KOPT-K1 (cell line): ENCODE results near the gene SECISBP2.
"Not testable (repeated sequence)": the region's sequence is repeated elsewhere in the genome, so short reads cannot be mapped to it uniquely, and the experiment has no call there.

Experiments
- H3K27ac ChIP-seq: fragments of 200-600 bp; sonication (generic); 2 replicates; pipeline ENCODE4 v1.5.1; 2016; ENCODE audit warnings: antibody characterized with exemption, mild to moderate bottlenecking, low read depth, low read length; ENCODE audit not compliant: poor library complexity, severe bottlenecking
- H3K36me3 ChIP-seq: fragments of 200-600 bp; sonication (generic); 2 replicates; pipeline ENCODE4 v1.5.1; 2017; ENCODE audit warnings: antibody characterized with exemption, mild to moderate bottlenecking, low read length, moderate library complexity; ENCODE audit not compliant: insufficient read depth
- H3K9me3 ChIP-seq: fragments of 200-600 bp; sonication (generic); 2 replicates; pipeline ENCODE4 v1.5.1; 2017; ENCODE audit warnings: antibody characterized with exemption, low read length, mild to moderate bottlenecking; ENCODE audit not compliant: insufficient read depth, poor library complexity, severe bottlenecking

The SECISBP2 gene

DNA sequence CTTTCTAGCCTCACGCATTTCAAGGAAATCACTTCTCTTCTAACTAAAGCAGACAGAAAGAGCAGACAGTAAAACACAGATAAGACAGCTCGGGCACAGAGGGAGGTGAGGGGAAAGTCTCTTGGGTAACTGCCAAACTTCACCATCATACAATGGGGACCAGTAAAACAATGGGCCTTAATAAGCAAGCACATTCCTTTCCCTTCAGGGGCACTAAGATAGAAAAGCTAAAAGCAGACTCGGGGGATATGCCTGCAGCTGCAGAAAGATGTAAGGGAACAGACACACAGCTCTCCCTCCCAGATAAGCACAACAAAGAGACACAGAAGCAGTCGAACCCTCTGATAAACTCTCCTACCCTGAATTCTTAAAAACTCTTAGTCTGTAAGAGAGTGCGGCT is 22.9 kb upstream of the SECISBP2 start:
- no peak overlapping the region for H3K27ac ChIP-seq
- H3K36me3 ChIP-seq: no peaks in the 10 kb centered on the region
- H3K9me3 ChIP-seq: peaks cover 7% of the 10 kb centered on the region

DNA sequence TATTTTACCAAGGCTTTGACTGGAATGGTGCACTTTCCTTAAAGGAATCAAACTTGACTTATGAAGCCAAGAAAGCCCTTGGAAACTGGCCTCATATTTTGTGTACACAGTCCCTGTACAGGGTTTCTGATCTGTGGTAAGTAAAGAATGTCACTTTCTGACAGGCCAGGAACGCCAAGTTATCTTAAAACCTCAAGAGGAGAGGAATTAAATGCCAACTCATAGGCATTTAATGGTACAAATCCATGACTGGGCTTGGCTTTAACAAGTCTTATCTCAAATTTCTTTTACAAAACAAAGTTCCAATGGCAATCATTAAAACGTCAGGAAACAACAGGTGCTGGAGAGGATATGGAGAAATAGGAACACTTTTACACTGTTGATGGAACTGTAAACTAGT is 16.3 kb upstream of the SECISBP2 start:
- not testable (repeated sequence) for H3K27ac ChIP-seq, H3K36me3 ChIP-seq, H3K9me3 ChIP-seq

DNA sequence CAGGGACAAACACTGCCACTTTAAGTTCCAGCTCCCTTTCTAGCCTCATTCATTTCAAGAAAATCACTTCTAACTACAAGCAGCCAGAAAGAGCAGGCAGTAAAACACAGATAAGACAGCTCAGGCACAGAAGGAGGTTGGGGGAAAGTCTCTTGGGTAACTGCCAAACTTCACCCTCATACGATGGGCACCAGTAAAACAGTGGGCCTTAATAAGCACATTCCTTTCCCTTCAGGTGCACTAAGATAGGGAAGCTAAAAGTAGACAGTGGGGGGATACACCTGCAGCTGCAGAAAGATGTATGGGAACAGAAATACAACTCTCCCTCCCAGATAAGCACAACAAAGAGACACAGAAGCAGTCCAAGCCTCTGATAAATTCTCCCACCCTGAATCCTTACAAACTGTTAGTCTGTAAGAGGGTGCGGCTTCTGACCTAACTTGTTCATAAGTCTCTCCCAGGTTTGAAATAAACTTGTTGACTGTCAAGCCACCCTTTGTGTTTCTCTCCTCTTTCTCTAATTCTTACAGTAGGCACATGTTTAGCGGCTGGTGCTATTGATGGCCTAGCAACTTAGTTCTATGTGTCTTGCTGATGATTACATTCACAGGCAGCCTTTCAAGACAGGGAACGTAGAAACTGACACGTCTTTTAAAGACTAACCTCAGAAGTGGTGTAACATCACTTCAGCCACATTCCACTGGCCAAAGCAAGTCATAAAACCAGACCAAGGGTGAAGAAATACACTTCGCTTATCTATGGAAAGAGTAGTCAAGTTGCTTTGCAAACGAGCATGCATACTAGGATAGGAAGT is 14.1 kb upstream of the SECISBP2 start:
- H3K27ac ChIP-seq: no peak overlapping the region
- no peaks in the 10 kb centered on the region for H3K9me3 ChIP-seq
- no peaks in the 10 kb centered on the region for H3K36me3 ChIP-seq

DNA sequence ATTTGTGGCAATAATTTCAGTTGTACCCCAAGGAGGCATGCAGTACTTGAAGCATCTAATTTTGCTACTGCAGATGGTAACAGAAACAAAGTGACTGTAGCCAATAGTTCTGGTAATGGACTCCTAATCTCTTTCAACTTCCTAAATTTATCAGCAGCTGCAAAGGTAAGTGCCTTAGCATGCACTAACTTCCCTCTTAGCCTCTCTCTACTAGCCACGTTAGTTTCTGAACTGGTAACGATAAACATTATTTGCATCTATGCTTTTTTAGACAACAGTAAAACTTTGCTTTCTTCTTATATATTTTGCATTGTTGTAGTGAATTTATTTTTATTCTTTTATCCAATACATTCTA is 13.5 kb upstream of the SECISBP2 start:
- Histone ChIP-seq H3K27ac (no peak overlapping the region), H3K9me3 (no peaks in the 10 kb centered on the region), H3K36me3 (no peaks in the 10 kb centered on the region)

DNA sequence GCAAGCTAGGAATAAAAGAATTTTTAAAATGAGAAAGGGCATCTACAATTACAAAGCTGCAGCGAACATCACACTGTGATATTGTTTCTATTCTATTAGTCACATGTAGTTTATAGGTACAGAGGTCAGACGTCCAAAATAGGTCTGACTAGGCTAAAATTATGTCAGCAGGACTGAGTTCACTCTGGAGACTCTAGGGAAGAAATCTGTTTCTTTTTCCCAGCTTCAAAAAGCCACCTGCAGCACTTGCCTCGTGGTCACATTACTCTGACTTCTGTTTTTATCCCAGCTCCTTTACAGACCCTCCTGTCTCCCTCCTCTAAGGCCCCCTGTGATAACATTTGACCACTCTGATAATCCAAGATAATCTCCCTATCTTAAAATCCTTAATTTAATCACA is 12.4 kb upstream of the SECISBP2 start:
- no peaks in the 10 kb centered on the region for H3K36me3 ChIP-seq
- H3K27ac ChIP-seq: no peak overlapping the region
- no peaks in the 10 kb centered on the region for H3K9me3 ChIP-seq

DNA sequence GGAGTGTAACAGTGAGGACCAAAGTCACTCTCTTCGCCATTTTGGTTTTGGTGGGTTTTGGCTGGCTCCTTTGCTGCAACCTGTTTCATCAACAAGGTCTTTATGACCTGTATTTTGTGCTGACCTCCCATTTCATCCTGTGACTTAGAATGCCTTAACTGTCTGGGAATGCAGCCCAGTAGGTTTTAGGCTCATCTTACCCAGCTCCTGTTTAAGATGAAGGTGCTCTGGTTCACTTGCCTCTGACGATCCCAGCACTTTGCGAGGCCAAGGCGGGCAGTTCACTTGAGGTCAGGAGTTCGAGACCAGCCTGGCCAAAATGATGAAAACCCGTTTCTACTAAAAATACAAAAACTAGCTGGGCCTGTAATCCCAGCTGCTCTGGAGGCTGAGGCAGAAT is 9.1 kb upstream of the SECISBP2 start:
- H3K36me3 ChIP-seq: peaks cover 20% of the 10 kb centered on the region
- peak overlapping the region; percentile 98 for H3K27ac ChIP-seq
- no peaks in the 10 kb centered on the region for H3K9me3 ChIP-seq

DNA sequence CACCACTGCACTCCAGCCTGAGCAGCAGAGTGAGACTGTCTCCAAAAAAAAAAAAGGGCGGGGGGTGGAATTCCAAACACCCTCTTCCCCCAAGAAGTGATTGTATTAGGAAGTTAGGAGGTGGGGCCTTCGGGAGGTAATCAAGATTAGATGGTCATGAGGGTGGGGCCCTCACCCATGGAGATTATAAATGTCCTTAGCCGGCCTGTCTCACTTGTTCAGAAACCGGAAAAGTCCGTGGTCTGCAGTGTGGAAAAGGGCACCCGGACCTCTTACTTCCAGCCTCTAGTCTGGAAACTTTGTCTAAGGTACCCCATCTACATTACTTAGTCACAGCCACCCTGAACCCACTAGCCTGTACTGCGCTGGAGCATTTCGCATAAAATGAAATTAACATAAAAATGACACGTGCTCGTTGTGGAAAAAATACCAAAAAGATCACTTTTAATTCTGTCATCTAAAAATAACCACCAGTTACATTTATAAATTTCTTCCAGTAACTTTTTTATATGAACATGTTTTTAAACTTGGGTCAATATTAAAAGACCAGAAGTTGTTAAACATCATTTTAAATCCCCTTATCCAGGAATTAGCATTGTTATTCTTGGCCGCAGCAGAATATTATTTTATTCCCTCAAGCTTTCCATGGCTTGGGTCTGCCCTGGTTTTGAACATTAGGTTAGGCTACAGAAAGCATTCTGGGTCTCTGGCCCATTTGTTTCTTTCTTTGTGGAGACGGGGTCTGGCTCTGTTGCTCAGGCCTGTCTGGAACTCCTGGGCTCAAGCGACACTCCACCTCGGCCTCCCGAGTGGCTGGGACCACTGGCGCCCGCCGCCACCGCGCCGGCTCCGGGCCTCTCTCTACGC is 8.5 kb upstream of the SECISBP2 start:
- peak overlapping the region; percentile 98 for H3K27ac ChIP-seq
- no peaks in the 10 kb centered on the region for H3K9me3 ChIP-seq
- H3K36me3 ChIP-seq: peaks cover 27% of the 10 kb centered on the region

DNA sequence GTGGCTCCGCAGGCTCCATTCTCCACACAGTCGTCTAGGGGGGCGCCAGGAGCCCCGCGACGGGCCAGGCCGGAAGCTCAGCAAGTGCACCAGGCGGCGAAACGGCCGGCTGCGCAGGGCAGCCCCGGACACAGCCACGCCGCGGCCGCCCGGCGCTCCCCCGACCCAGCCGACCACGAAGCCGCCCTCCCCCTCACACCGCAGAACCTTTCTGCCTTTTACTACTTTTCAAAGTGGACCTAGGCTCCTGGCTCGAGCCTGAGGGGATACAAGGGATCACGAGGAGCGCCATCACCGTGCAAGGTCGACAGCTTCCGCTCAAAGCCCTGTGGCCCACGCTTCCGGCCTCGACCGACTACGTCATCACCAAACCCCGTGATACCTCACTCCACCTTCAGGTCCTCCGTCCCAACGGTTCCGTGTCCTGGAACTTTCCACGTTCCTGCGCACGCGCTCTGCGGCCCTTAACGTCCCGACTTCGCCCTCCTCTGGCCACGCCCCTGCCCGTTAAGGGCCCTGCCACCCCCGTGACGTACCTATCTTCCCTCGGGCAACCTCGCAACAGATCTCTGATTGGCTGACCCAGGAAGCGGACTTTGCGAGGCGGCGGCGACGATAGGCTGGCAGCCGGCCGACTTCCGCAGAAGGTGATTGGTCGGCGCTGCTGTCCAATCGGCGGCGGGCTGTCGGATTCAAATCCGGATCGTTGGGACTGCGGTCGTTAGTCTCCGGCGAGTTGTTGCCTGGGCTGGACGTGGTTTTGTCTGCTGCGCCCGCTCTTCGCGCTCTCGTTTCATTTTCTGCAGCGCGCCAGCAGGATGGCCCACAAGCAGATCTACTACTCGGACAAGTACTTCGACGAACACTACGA is 7.6 kb upstream of the SECISBP2 start, which contains the start of gene CKS2:
TSS of gene CKS2 (plus strand) at position 721 of the 871 bp plus-strand sequence. CDS start at position 819, 98 bp downstream.
- Histone ChIP-seq H3K27ac (peak within 1 kb of the TSS; percentile 98), H3K36me3 (peaks cover 36% of the 10 kb centered on the region), H3K9me3 (no peaks in the 10 kb centered on the region)

DNA sequence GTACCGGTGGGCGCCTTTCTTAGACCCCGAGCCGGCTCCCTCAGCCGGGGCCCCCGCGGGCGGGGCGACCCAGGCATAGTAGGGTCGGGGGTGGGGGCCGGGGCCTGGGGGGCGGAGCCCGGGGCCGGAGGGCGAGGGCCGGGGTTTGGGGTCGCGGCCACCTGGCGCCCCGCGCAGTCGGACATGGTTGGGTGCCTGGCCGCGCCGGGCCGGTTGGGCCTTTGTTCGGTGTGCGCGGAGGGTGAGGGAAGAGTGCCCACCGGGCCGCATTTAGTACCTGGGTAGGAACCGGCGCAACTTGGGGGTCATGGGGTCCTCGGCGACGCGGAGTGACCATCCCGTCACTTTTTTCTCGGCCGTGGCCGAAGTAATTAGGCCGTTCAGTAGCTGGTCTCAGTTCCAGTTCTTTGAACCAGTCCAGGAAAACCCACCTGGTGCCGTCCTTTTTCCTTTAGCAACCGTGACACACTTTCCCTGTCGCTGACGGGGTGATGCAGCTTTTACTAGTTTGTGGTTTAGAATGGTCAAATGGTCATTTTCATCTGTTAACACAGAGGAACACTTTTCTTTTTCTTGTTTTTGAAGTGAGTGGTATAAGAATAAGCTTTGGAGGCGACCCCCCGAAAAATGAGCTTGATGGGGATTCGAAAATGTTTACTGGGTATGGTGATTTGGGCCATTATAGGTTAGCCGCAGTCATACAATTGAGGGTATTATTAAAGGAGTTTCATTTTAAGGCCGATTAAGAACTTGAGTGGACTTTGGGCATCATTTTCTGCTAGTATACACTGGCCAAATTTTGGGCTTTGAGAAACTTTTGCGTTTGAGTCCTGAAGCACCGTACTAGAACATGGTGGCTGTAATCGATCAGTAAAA is 6.7 kb upstream of the SECISBP2 start:
- Histone ChIP-seq H3K27ac (peak overlapping the region; percentile 98), H3K36me3 (peaks cover 44% of the 10 kb centered on the region), H3K9me3 (no peaks in the 10 kb centered on the region)

DNA sequence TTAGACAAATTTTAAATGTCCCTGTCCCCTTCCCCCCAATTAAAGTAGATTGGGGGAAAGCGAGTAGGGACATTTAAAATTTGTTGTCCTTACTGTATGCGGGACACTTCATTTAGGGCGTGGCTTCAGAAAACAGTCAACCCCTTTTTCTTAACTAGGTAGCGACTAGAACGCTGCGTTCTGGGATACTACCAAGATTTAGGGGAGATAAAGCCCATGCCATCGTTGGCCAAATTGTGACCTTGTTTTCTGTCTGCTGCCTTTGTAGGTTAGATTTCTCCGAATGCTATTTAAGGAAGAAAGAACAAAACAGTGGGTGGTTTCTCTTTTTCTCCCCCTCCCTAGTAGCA is 6.1 kb upstream of the SECISBP2 start:
- H3K9me3 ChIP-seq: no peaks in the 10 kb centered on the region
- peak overlapping the region; percentile 98 for H3K27ac ChIP-seq
- H3K36me3 ChIP-seq: peaks cover 51% of the 10 kb centered on the region

DNA sequence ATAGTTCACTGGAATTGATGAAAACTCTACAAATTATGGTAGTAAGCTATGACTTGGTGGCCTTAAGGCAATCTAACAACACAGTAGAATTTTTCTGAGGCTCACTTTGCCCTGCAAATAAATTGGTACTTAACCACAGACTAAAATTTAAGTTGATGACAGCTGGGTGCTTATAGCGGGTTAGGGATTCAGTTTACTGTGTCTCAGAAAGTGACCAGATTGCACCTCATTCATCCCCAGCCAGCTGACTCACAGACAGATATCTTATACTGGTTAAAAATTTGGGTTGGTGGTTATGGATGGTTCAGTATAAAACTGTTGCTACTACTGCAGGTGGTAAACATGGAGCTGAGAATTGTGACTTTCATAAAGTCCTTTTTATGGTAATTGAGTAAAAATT is 4.5 kb upstream of the SECISBP2 start:
- H3K36me3 ChIP-seq: peaks cover 60% of the 10 kb centered on the region
- H3K27ac ChIP-seq: peak overlapping the region; percentile 98
- H3K9me3 ChIP-seq: no peaks in the 10 kb centered on the region

DNA sequence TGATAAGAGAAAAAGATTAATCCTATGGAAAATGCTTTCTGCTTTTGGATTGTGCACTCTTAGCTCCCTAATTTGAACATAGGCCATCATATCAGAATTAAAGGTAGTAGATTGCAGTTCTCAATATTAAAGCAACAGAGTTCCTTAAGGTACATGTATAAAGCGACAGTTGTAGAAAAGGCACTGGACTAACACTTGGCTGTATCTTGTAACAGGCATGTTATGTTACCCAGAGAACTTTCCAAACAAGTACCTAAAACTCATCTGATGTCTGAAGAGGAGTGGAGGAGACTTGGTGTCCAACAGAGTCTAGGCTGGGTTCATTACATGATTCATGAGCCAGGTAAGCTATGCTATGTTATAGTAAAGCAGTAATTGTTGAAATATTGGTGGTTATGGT is 3.3 kb upstream of the SECISBP2 start:
- Histone ChIP-seq H3K27ac (peak overlapping the region; percentile 98), H3K36me3 (peaks cover 62% of the 10 kb centered on the region), H3K9me3 (no peaks in the 10 kb centered on the region)

DNA sequence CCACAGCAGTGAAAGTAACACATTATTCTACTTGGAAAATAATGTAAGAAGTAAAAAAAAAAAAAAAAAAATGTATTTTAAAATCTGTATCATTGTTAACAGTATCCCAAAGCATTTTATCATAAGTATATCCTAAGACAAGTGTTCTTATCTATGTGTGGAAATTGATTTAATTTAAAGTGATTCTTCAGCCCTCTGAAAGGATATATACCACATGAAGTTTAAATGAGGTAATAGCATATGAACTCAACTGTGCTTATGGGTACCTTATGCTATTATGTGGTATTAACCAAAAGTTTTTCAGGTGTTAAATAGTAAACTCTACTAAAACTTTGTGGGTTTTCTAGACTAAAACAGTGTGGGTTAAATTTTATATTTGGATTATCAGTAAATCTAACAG is 2.8 kb upstream of the SECISBP2 start:
- Histone ChIP-seq H3K9me3 (no peaks in the 10 kb centered on the region), H3K27ac (no peak overlapping the region), H3K36me3 (peaks cover 66% of the 10 kb centered on the region)

DNA sequence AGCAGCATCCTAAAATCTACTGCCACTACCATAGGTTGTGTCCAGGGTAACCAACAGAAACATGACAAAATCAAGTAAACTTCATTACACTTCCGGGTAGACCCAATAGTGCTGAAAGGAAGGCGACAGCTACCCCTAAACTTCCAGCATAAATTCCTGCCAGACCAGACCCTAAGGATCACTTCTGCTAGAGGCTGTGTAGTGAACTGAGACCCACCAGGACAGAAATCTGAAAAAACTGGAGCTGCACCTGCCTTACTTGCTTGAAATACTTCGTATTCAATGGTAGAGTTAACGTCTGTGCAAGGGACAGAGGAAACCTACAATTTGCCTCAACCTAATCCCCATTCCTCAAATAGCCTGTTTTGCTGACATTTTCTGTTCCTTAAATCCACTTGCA is 1.0 kb upstream of the SECISBP2 start:
- H3K9me3 ChIP-seq: no peaks in the 10 kb centered on the region
- peaks cover 79% of the 10 kb centered on the region for H3K36me3 ChIP-seq
- H3K27ac ChIP-seq: peak overlapping the region; percentile 92
